EL (cell line): ENCODE data around the gene PALM.

ENCODE experiments used
- DNase-seq: peaks from one replicate; pipeline ENCODE4 v3.0.0-alpha.2; 2016

PALM gene

GRCh38 chr19:752652-753517 is 44.1 kb downstream of the PALM start:
- peak; percentile 89 for DNase-seq

GRCh38 chr19:754530-754929 is 45.8 kb downstream of the PALM start:
- no peak for DNase-seq

GRCh38 chr19:755063-755462 is 46.3 kb downstream of the PALM start:
- no peak for DNase-seq

DNA sequence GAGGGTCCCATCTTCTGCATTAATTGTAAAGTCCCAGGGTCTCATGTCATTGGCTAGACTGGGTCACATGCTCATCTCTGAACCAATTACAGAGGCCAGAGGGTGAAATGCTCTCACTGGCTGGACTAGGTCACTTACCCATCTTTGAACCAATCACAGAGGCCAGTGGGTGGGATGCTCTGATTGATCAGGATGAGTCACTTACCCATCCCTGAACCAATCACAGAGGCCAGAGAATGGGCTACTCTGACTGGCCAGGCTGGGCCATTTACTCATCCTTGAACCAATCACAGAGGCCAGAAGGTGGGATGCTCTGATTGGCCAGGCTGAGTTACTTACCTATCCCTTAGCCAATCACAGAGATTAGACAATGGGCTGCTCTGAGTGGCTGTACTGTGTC is 47.5 kb downstream of the PALM start:
- peak; percentile 46 for DNase-seq

DNA sequence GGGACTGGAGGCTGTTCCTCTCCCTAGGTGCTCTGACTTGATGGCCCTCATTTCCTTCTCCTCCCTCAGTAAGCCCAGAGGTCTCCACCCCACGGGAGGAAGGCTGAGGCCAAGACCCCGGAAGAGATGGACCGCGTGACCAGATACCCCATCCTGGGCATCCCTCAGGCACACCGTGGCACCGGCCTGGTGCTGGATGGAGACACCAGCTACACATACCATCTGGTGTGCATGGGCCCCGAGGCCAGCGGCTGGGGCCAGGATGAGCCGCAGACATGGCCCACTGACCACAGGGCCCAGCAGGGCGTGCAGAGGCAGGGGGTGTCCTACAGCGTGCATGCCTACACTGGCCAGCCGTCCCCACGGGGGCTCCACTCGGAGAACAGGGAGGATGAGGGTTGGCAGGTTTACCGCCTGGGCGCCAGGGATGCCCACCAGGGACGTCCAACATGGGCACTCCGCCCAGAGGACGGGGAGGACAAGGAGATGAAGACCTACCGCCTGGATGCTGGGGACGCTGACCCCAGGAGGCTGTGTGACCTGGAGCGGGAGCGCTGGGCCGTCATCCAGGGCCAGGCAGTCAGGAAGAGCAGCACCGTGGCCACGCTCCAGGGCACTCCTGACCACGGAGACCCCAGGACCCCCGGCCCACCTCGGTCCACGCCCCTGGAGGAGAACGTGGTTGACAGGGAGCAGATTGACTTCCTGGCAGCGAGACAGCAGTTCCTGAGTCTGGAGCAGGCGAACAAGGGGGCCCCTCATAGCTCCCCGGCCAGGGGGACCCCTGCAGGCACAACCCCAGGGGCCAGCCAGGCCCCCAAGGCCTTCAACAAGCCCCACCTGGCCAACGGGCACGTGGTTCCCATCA is 48.3 kb downstream of the PALM start:
- DNase-seq: no peak

- DNase-seq: no peak
Measured at GRCh38 chr19:757811-758668, 49.3 kb downstream of the PALM start.

- no peak for DNase-seq
Measured at GRCh38 chr19:763181-763580, 54.4 kb downstream of the PALM start.

DNA sequence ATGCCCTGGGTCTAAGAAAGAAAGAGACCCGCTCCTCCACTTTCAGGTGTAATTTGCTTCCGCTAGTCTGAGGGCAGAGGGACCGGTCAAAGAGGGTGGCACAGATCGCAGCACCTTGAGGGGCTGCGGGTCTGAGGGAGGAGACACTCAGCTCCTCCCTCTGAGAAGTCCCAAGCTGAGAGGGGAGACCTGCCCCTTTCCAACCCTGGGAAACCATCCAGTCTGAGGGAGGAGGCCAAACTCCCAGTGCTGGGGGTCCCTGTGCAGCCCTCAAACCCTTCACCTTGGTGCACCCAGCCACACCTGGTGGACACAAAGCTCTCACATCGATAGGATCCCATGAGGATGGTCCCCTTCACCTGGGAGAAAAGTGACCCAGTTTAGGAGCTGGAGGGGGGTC is 55.1 kb downstream of the PALM start:
- DNase-seq: no peak

DNA sequence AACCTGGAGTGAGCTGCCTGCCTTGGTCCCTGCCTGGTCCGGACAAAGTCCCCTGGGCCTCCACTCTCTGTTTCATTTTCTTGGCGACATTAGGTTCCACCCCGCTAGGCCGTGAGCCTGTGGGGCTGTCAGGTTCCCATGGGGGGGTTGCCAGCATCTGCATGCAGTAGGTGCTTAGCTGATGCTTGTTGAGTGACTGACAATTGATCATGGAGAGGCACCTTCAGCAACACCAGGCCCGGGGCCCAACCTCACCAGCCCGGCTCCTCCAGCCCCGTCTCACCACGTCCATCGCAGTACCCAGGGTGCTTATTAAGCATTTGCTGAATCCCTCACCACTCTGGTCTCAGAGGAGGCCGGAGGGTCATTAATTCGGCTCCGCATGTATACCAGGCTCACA is 55.6 kb downstream of the PALM start:
- DNase-seq: no peak

DNA sequence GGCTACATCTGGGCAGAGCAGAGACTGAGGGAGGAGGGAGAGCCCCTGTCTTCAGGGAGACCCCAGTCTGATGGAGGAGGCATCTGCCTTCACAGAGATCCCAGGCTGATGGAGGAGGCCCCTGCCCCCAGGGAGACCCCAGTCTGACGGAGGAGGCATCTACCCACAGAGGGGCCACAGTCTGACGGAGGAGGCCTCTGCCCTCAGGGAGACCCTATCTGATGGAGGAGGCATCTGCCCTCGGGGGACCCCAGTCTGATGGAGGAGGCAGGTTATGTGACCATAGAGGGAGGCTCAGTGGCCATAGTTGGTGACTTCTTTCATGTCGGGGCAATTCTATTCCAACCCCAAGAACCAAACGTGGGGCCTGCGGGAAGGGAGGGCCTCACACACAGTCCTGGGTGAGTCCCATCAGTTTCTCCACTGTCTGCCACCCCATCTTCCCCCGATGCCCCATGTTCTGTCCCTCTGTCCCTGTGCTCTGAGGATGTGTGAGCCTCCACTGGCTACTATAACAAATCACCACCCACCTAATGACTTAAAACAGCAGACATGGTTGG is 56.5 kb downstream of the PALM start:
- no peak for DNase-seq

DNA sequence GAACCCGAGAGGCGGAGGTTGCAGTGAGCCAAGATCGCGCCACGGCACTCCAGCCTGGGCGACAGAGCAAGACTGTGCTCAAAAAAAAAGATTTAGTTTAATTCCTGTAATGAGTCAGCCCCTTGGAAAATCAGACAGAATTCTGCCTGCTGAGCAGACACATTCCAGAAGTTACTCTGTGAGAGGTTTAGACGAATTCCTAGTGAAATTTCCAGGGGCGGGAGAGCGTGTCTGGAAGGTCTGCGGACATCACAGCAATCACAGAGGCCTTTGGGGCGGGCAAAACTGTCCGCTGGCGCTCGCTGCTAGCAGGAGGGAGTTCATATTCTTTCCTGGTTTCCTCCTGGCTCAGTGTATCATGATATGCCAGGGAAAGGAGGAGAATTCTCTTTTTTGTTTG is 59.7 kb downstream of the PALM start:
- peak; percentile 88 for DNase-seq

DNA sequence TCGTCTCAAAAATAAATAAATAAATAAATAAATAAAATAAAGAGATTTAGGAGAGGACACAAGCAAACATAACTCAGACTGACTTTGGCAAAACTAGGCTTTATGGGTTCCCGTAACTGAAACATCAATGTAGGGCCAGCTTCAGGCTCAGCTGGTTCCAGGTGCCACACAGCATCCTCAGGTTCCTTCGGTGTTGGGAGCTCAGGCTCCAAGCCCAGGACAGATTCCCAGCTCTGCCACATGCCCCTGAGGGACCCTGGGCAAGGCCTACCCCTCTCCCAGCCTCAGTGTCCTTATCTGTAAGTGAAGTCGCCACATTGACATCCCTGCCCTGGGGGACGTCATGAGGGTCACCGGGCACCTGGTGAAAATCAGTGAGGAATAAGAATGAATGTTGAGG is 60.9 kb downstream of the PALM start:
- no peak for DNase-seq

- peak; percentile 64 for DNase-seq
Measured at GRCh38 chr19:771332-771785, 62.6 kb downstream of the PALM start.

DNA sequence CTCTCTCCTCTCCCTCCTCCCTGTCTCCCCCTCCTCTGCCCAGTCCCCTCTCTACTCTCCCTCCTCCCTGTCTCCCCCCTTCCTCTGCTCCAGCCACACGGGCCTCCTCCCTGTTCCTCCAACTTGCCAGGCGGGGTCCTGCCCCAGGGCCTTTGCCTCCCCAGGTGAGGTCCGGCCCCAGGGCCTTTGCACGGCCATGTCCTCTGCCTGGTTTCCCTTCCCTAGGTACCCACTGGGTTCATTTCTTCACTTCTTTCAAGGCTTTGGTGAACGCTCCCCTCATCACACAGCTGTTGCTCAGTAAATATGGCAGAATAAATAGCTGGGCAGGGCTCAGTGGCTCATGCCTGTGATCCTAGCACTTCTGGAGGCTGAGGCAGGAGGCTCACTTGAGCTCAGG is 63.3 kb downstream of the PALM start:
- no peak for DNase-seq

GRCh38 chr19:772730-773436 is 64.1 kb downstream of the PALM start:
- DNase-seq: no peak

DNA sequence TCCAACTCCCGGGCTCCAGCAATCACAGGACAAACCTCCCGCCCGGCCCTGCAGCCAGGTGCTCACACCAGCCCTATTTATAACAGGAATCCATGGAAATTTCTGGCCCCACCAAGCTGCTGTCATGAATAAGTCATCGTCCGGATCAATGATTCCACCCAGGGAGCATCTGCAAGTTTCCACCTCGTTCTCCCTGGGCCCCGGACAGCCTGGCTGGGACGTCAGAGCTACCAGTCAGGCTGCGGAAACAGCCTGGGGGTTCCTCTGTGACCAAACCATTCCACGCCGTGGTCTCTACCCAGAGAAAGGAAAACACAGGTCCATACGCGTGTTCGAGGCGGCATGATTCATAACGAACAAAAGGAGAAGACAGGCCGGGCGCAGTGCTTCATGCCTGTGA is 67.8 kb downstream of the PALM start:
- DNase-seq: no peak

DNA sequence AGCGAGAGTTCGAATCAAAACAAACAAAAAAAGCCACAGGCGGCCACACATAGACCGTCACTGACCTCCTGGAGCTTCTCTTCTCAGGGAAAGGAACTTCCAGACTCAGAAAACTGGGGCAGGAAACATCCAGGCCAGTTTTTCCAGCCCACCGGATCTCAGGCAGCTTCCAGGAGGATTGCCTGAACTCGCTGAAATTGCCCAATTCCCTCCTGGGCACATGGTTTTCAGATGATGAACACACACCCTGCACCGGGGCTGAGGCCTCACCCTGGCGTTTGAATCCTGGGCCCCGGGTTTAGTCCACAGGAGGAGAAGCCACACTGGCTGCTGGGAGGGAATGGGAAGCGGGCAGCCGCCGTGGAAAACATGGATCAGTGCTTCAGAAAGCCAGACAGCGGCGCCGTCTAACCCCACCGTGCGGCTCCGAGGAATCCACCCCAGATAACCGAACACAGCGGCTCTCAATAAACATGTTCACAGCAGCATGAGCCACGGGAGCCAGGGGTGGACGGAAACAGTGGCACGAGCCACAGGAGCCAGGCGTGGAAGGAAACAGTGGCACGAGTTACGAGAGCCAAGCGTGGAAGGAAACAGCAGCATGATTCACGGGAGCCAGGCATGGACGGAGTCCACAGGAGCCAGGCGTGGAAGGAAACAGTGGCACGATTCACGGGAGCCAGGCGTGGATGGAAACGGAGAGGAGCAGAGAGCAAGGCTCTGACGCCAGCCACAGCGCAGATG is 70.3 kb downstream of the PALM start:
- peak; percentile 96 for DNase-seq

- no peak for DNase-seq
Measured at GRCh38 chr19:780935-781334, 72.2 kb downstream of the PALM start.

DNA sequence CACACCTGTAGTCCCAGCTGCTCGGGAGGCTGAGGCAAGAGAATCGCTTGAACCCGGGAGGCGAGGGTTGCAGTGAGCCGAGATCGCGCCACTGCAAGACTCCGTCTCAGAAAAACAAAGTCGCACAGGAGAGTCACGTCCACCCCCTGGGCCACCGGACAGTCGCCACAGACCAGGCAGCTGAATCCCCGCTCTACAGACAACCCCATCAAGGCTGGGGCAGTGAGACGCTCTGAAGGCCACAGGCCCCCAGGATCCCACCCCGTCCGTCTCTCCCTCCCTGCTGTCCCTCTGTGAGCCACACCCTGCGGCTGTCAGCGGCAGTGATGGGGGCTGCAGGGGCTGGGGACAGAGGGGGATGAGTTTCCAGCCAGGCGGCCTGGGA is 73.1 kb downstream of the PALM start:
- DNase-seq: no peak

GRCh38 chr19:782185-782877 is 73.6 kb downstream of the PALM start:
- DNase-seq: peak; percentile 88
